HepG2 (cell line): ENCODE results near the gene SATB2. TPM values are rescaled to one million over a fixed set of nuclear protein-coding genes. Genes with fewer than 3 reads are reported as not detected.

Experiments
- CENPX ChIP-seq: sonication (generic); formaldehyde crosslinking; IDR thresholded peaks from 2 replicates; pipeline ENCODE4 v1.9.0; 2021; ENCODE audit warnings: mild to moderate bottlenecking, missing genetic modification reagents, moderate library complexity
- FOXA3 ChIP-seq: IDR thresholded peaks from 2 replicates; pipeline ENCODE4 v1.6.1; 2016; ENCODE audit warnings: missing genetic modification reagents, missing compliant biosample characterization
- GLI4 ChIP-seq: sonication (generic); formaldehyde crosslinking; IDR thresholded peaks from 2 replicates; pipeline ENCODE4 v1.5.1; 2020; ENCODE audit warnings: missing genetic modification reagents, mild to moderate bottlenecking, moderate library complexity, borderline replicate concordance
- JDP2 ChIP-seq: sonication (generic); formaldehyde crosslinking; IDR thresholded peaks from 2 replicates; pipeline ENCODE4 v1.8.1; 2022; ENCODE audit warnings: missing genetic modification reagents, borderline replicate concordance
- MAFK ChIP-seq, 2 experiments: IDR thresholded peaks in 1 of 2; conservative IDR thresholded peaks in 1 of 2; 2 replicates each; pipeline ENCODE4 v1.6.1; 2011; ENCODE audit warnings: improper control_type of control experiment in 2 of 2, low read length in 2 of 2
- SALL1 ChIP-seq: sonication (generic); formaldehyde crosslinking; IDR thresholded peaks from 2 replicates; pipeline ENCODE4 v1.8.0; 2022; ENCODE audit warnings: mild to moderate bottlenecking, missing genetic modification reagents
- SMARCE1 ChIP-seq: fragments of 450-650 bp; IDR thresholded peaks from 2 replicates; pipeline ENCODE4 v1.6.1; 2017; ENCODE audit warnings: borderline replicate concordance
- SMYD3 ChIP-seq: sonication (generic); formaldehyde crosslinking; IDR thresholded peaks from 2 replicates; pipeline ENCODE4 v1.8.1; 2023; ENCODE audit warnings: mild to moderate bottlenecking, missing genetic modification reagents
- SPEN ChIP-seq: sonication (generic); formaldehyde crosslinking; IDR thresholded peaks from 2 replicates; pipeline ENCODE4 v1.5.1; 2020; ENCODE audit warnings: low read depth, mild to moderate bottlenecking, missing genetic modification reagents
- TCF7 ChIP-seq: sonication (generic); IDR thresholded peaks from 2 replicates; pipeline ENCODE4 v1.6.1; 2016; ENCODE audit warnings: antibody characterized with exemption, low read depth
- ZBTB42 ChIP-seq: sonication (generic); formaldehyde crosslinking; IDR thresholded peaks from 2 replicates; pipeline ENCODE4 v1.5.0; 2020; ENCODE audit warnings: mild to moderate bottlenecking, missing genetic modification reagents
- ZC3H4 ChIP-seq: sonication (generic); formaldehyde crosslinking; IDR thresholded peaks from 2 replicates; pipeline ENCODE4 v1.4.0; 2020; ENCODE audit warnings: missing genetic modification reagents, borderline replicate concordance
- ZNF547 ChIP-seq: sonication (generic); formaldehyde crosslinking; IDR thresholded peaks from 2 replicates; pipeline ENCODE4 v1.5.1; 2020; ENCODE audit warnings: mild to moderate bottlenecking, missing genetic modification reagents
- ZNF552 ChIP-seq: sonication (generic); formaldehyde crosslinking; IDR thresholded peaks from 2 replicates; pipeline ENCODE4 v1.9.0; 2022; ENCODE audit warnings: missing genetic modification reagents, mild to moderate bottlenecking, borderline replicate concordance
- polyA plus RNA-seq, 8 experiments: library from polyadenylated mRNA; depleted of rRNA in 3 of 8; stranded (reverse) in 7 of 8; unstranded in 1 of 8; fragments of >200 nt; fragmentation: Illumina TruSeq in 4 of 8; extraction: Trizol in 4 of 8; gene quantifications; 2 replicates each; pipeline versions ENCODE4 v1.2.1 to v1.2.3, GENCODE V29; 2011 to 2016; ENCODE audit warnings: low read depth in 4 of 8, missing spikeins in 1 of 8, mixed read lengths in 1 of 8; ENCODE audit not compliant: insufficient read depth in 1 of 8
- total RNA-seq, 5 experiments: library from RNA; depleted of rRNA; stranded (reverse); fragments of >200 nt; fragmentation: Illumina TruSeq; extraction: Trizol; gene quantifications; 2 replicates each; pipeline ENCODE4 v1.2.3, GENCODE V29; 2016; ENCODE audit warnings: low read depth in 1 of 5
- TF ChIP-seq, protein P1 (sequence below): sonication (generic); formaldehyde crosslinking; IDR thresholded peaks from 2 replicates; pipeline ENCODE4 v1.4.0; 2020; ENCODE audit warnings: missing genetic modification reagents
- TF ChIP-seq, protein P2 (sequence below): sonication (generic); formaldehyde crosslinking; IDR thresholded peaks from 2 replicates; pipeline ENCODE4 v1.9.0; 2021; ENCODE audit warnings: missing genetic modification reagents, mild to moderate bottlenecking, borderline replicate concordance
- TF ChIP-seq, protein P3 (sequence below): IDR thresholded peaks from 2 replicates; pipeline ENCODE4 v1.6.1; 2012; ENCODE audit warnings: low read depth, low read length, improper control_type of control experiment

Gene SATB2
- total and polyA plus RNA-seq, 2 of the 13 experiments (the other 11 are each of a cell fraction or from before 2014, with no cell fraction given) = 2.5 to 5.5 TPM

DNA sequence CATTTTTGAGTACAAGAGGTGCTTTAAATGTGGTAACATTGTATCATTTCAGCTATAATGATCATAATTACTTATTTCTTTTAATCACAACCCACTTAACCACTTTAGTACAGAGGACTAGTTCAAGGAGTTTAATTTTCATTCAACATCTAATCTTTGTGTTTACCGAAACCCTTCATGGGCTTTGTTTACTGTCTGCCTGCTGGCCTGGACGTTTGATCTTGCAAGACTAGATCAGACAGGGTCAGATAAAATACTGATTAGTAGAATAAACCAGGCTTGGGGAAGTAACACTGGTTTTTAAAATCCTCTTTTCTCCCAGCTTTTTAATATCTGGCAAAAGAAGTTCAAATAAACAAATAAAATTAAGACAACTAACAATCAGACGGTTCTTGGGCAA, 93.6 kb downstream of the SATB2 start (continued):
- TF ChIP-seq CENPX (CRISPR knock-in tag) (no peak), ZNF552 (CRISPR knock-in tag) (no peak), MAFK (conservative IDR thresholded peaks at IDR 0.05 in 1 of 2, IDR thresholded peaks at IDR 0.05 in 1 of 2; ENCODE audit: low read length in 2 of 2) (no peak), TCF7 (peak; percentile 76), SPEN (no peak), ZC3H4 (CRISPR knock-in tag) (no peak), JDP2 (CRISPR knock-in tag) (no peak), SMYD3 (CRISPR knock-in tag) (no peak), SMARCE1 (no peak), ZBTB42 (CRISPR knock-in tag) (no peak), SALL1 (CRISPR knock-in tag) (no peak), GLI4 (CRISPR knock-in tag) (no peak), FOXA3 (peak; percentile 50), ZNF547 (CRISPR knock-in tag) (no peak)
- TF ChIP-seq, protein P1, sequence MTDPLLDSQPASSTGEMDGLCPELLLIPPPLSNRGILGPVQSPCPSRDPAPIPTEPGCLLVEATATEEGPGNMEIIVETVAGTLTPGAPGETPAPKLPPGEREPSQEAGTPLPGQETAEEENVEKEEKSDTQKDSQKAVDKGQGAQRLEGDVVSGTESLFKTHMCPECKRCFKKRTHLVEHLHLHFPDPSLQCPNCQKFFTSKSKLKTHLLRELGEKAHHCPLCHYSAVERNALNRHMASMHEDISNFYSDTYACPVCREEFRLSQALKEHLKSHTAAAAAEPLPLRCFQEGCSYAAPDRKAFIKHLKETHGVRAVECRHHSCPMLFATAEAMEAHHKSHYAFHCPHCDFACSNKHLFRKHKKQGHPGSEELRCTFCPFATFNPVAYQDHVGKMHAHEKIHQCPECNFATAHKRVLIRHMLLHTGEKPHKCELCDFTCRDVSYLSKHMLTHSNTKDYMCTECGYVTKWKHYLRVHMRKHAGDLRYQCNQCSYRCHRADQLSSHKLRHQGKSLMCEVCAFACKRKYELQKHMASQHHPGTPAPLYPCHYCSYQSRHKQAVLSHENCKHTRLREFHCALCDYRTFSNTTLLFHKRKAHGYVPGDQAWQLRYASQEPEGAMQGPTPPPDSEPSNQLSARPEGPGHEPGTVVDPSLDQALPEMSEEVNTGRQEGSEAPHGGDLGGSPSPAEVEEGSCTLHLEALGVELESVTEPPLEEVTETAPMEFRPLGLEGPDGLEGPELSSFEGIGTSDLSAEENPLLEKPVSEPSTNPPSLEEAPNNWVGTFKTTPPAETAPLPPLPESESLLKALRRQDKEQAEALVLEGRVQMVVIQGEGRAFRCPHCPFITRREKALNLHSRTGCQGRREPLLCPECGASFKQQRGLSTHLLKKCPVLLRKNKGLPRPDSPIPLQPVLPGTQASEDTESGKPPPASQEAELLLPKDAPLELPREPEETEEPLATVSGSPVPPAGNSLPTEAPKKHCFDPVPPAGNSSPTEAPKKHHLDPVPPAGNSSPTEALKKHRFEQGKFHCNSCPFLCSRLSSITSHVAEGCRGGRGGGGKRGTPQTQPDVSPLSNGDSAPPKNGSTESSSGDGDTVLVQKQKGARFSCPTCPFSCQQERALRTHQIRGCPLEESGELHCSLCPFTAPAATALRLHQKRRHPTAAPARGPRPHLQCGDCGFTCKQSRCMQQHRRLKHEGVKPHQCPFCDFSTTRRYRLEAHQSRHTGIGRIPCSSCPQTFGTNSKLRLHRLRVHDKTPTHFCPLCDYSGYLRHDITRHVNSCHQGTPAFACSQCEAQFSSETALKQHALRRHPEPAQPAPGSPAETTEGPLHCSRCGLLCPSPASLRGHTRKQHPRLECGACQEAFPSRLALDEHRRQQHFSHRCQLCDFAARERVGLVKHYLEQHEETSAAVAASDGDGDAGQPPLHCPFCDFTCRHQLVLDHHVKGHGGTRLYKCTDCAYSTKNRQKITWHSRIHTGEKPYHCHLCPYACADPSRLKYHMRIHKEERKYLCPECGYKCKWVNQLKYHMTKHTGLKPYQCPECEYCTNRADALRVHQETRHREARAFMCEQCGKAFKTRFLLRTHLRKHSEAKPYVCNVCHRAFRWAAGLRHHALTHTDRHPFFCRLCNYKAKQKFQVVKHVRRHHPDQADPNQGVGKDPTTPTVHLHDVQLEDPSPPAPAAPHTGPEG (CRISPR knock-in tag) = no peak
- TF ChIP-seq, protein P2, sequence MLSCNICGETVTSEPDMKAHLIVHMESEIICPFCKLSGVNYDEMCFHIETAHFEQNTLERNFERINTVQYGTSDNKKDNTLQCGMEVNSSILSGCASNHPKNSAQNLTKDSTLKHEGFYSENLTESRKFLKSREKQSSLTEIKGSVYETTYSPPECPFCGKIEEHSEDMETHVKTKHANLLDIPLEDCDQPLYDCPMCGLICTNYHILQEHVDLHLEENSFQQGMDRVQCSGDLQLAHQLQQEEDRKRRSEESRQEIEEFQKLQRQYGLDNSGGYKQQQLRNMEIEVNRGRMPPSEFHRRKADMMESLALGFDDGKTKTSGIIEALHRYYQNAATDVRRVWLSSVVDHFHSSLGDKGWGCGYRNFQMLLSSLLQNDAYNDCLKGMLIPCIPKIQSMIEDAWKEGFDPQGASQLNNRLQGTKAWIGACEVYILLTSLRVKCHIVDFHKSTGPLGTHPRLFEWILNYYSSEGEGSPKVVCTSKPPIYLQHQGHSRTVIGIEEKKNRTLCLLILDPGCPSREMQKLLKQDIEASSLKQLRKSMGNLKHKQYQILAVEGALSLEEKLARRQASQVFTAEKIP = no peak
- TF ChIP-seq, protein P3, sequence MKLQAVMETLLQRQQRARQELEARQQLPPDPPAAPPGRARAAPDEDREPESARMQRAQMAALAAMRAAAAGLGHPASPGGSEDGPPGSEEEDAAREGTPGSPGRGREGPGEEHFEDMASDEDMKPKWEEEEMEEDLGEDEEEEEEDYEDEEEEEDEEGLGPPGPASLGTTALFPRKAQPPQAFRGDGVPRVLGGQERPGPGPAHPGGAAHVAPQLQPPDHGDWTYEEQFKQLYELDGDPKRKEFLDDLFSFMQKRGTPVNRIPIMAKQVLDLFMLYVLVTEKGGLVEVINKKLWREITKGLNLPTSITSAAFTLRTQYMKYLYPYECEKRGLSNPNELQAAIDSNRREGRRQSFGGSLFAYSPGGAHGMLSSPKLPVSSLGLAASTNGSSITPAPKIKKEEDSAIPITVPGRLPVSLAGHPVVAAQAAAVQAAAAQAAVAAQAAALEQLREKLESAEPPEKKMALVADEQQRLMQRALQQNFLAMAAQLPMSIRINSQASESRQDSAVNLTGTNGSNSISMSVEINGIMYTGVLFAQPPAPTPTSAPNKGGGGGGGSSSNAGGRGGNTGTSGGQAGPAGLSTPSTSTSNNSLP = 0 out of 2 replicates have a peak, but pooled peaks have one; percentile 45
- TF ChIP-seq, all 625 proteins: peak for 16
